ENCODE measurements around the gene PCSK4. TPM values are rescaled to one million over a fixed set of nuclear protein-coding genes. Genes with fewer than 3 reads are reported as not detected.
A peak's percentile ranks its signal among the peaks of the same experiment; 100 is the strongest.

Gene PCSK4
- total and polyA plus RNA-seq, 9 of the 15 experiments (the other 6 are each of a cell fraction or from before 2014, with no cell fraction given): 0.01 to 9.1 (median 2.1) TPM; not detected in 1

DNA sequence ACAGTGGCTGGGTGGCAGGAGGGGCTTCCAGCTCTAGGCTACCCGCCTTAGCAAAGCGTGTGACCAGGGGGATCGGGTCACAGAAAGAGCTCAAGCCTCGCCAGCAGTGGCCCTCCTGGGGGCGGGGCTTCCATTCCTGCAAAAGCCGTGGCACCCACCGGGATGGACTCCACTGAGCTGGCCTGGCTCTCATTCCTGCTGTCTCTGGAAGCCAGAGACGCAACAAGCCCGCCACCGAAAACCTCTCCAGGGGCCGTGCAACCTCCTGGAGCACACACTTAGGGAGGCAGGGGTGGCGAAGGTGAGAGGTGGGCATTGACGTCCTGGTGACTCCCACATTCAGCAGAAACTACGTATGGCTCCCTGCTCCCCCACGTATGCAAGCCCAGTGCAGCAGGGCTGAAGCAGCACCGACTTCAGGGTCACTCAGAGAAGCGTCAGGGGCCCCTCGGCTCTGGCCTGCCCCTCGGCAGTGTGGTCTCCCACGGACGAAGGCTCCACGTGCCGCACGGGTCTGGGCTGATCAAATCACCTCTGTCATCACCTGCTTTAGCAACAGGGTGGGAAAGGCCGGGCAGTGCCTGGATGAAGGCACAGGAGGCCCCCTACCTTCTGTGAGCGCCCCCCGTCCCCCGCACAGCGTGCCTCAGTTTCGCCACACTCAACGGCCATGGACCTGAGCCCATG is 14.3 kb downstream of the PCSK4 start:
- Histone ChIP-seq H3K4me2 (ENCODE audit: insufficient read depth, low read length) (no peak overlapping the region), H3K9me1 (ENCODE audit: control insufficient read depth, insufficient read depth, low read length) (no peaks in the 10 kb centered on the region), H3K27ac (ENCODE audit: extremely low read depth, low read depth, low read length) (no peak overlapping the region), H3K27me3 (ENCODE audit: control insufficient read depth in 2 of 2, insufficient read depth in 2 of 2, low read length in 2 of 2) (no peaks in the 10 kb centered on the region), H4K20me1 (replicated peaks; ENCODE audit: control insufficient read depth, insufficient read depth, low read length) (peaks cover 18% of the 10 kb centered on the region), H3K9me3 (replicated peaks; ENCODE audit: control insufficient read depth, insufficient read depth, low read depth, low read length) (no peaks in the 10 kb centered on the region; the same call in 1 of the 2 replicates), H3K36me3 (ENCODE audit: control insufficient read depth, insufficient read depth, low read length) (peaks cover 33% of the 10 kb centered on the region; the same call in 2 of the 3 replicates), H3K4me3 (no peak overlapping the region), H3K9ac (ENCODE audit: insufficient read depth in 1 of 2, low read depth in 2 of 2, low read length in 2 of 2) (peak overlapping the region in 1 of 2 experiments; percentile 74; a peak in 2 of 4 replicates), H3K79me2 (ENCODE audit: control insufficient read depth, insufficient read depth, low read length) (peaks cover 54% of the 10 kb centered on the region), H3K4me1 (replicated peaks in 1 of 2; ENCODE audit: control insufficient read depth in 2 of 2, insufficient read depth in 2 of 2, low read length in 2 of 2) (peaks cover 11 to 83% of the 10 kb centered on the region in 2 experiments), H2AFZ (ENCODE audit: low read depth, low read length) (no peak overlapping the region)
- no peak for DNase-seq (ENCODE audit: extremely low read depth in 1 of 4, low spot score in 3 of 4)
- ChIA-PET CTCF (ENCODE audit: low intra/inter-chr PET ratio) (no interaction called here), POLR2A (interaction anchor here (1.1 to 2.3 kb wide), 2 partner anchors 13 to 15 kb away, joined by 5 to 6 read pairs; partner anchors contain the start of gene REEP6)
- TF ChIP-seq RBFOX2 (IDR thresholded peaks at IDR 0.05; ENCODE audit: low read depth, low read length) (peak; percentile 51), ZEB2 (IDR thresholded peaks at IDR 0.05) (no peak), POLR2A (conservative IDR thresholded peaks at IDR 0.05) (0 out of 2 replicates have a peak, but pooled peaks have one; percentile 8), ELF2 (CRISPR knock-in tag; IDR thresholded peaks at IDR 0.05) (no peak), ZNF165 (CRISPR knock-in tag; IDR thresholded peaks at IDR 0.05; ENCODE audit: borderline replicate concordance) (no peak), POLR2G (IDR thresholded peaks at IDR 0.05; ENCODE audit: low read depth, low read length) (peak; percentile 71), ZBED1 (IDR thresholded peaks at IDR 0.05) (no peak), SAFB2 (IDR thresholded peaks at IDR 0.05; ENCODE audit: borderline replicate concordance, low read depth, low read length, severe bottlenecking) (no peak)
- 89% methylated on average over 22 of the region's 31 CpGs for WGBS (ENCODE audit: insufficient coverage, low coverage, missing lambda C conversion rate)
- in situ Hi-C loops (cut with MboI) (no loop called here), intact Hi-C loops (cut with micrococcal nuclease) (no loop called here)
- no TSS peak for BruUV-seq (replicated peaks)
- ATAC-seq: no peak
- FAIRE-seq: no peak
